ENCODE data around the gene EPHA8.

GRCh38 chr1:22639286-22639685 is 76.0 kb downstream of the EPHA8 start:
- TF ChIP-seq EZH2 (IDR thresholded peaks at IDR 0.05; ENCODE audit: insufficient read depth, poor library complexity, severe bottlenecking): no peak
- TF ChIP-seq EZH2phosphoT487 (IDR thresholded peaks at IDR 0.05; ENCODE audit: insufficient read depth, low read depth): no peak

Measured in GM23248 (cell line).